Measurements from ENCODE around the gene FGD2. TPM values are rescaled to one million over a fixed set of nuclear protein-coding genes. Genes with fewer than 3 reads are reported as not detected.

Gene FGD2
- total and polyA plus RNA-seq, 8 donors = 0.98 to 13.2 (median 2.8) TPM

GRCh38 chr6:37033255-37033654 is 27.8 kb downstream of the FGD2 start:
- Histone ChIP-seq H3K27me3 (no peaks in the 10 kb centered on the region), H3K4me3 (no peak overlapping the region), H3K9me3 (no peaks in the 10 kb centered on the region), H3K4me1 (peaks cover 1 to 12% (median 3%) of the 10 kb centered on the region in 3 donors), H3K27ac (no peak overlapping the region), H3K36me3 (no peaks in the 10 kb centered on the region)
- WGBS, 2 donors = 68 to 83% methylated on average over 7 of the region's 7 CpGs
- intact Hi-C loops (cut with DNase I) = no loop called here
- TF ChIP-seq CTCF (IDR thresholded peaks at IDR 0.05) = no peak
- DNase-seq (no peak), ATAC-seq (no peak), FAIRE-seq (no peak)

- DNase-seq (no peak), FAIRE-seq (no peak), ATAC-seq (no peak)
- H3K36me3 ChIP-seq = no peaks in the 10 kb centered on the region
- intact Hi-C loops (cut with DNase I) = no loop called here
- no peak overlapping the region for H3K4me3 ChIP-seq
- H3K4me1 ChIP-seq = peaks cover 10 to 19% (median 10%) of the 10 kb centered on the region in 3 donors
- WGBS, 2 donors = 78 to 84% methylated on average over 8 of the region's 8 CpGs
- no peak for TF ChIP-seq CTCF (IDR thresholded peaks at IDR 0.05)
- no peaks in the 10 kb centered on the region for H3K9me3 ChIP-seq
- no peak overlapping the region for H3K27ac ChIP-seq
- H3K27me3 ChIP-seq = no peaks in the 10 kb centered on the region
Measured at GRCh38 chr6:37033819-37034795, 28.7 kb downstream of the FGD2 start.

GRCh38 chr6:37036146-37036545 is 30.7 kb downstream of the FGD2 start:
- intact Hi-C loops (cut with DNase I) = no loop called here
- no peak for TF ChIP-seq CTCF (IDR thresholded peaks at IDR 0.05)
- Histone ChIP-seq H3K27ac (no peak overlapping the region), H3K4me3 (no peak overlapping the region), H3K4me1 (peaks cover 10 to 24% (median 10%) of the 10 kb centered on the region in 3 donors), H3K9me3 (no peaks in the 10 kb centered on the region), H3K36me3 (no peaks in the 10 kb centered on the region), H3K27me3 (no peaks in the 10 kb centered on the region)
- DNase-seq (no peak), FAIRE-seq (no peak), ATAC-seq (no peak)
- WGBS, 2 donors = 69 to 77% methylated on average over 12 of the region's 12 CpGs

- no peak for FAIRE-seq
- 35 to 36% methylated on average over 13 of the region's 13 CpGs for WGBS, 2 donors
- no peaks in the 10 kb centered on the region for H3K36me3 ChIP-seq
- peak; percentile 75 to 94 (median 92) for DNase-seq
- H3K27ac ChIP-seq = peak overlapping the region; percentile 42 to 84 (median 70)
- TF ChIP-seq CTCF (IDR thresholded peaks at IDR 0.05) = no peak
- no peak overlapping the region for H3K4me3 ChIP-seq
- no peaks in the 10 kb centered on the region for H3K27me3 ChIP-seq
- peak; percentile 86 to 95 (median 93) for ATAC-seq
- intact Hi-C loops (cut with DNase I) = no loop called here
- no peaks in the 10 kb centered on the region for H3K9me3 ChIP-seq
- peaks cover 10 to 24% (median 10%) of the 10 kb centered on the region in 3 donors for H3K4me1 ChIP-seq
Measured at GRCh38 chr6:37038292-37039198, 33.1 kb downstream of the FGD2 start.
